Measurements from ENCODE around the gene NME3. TPM values are rescaled to one million over a fixed set of nuclear protein-coding genes. Genes with fewer than 3 reads are reported as not detected.

Gene NME3
- total and polyA plus RNA-seq, 8 donors: 19.9 to 62.9 (median 35.9) TPM

DNA sequence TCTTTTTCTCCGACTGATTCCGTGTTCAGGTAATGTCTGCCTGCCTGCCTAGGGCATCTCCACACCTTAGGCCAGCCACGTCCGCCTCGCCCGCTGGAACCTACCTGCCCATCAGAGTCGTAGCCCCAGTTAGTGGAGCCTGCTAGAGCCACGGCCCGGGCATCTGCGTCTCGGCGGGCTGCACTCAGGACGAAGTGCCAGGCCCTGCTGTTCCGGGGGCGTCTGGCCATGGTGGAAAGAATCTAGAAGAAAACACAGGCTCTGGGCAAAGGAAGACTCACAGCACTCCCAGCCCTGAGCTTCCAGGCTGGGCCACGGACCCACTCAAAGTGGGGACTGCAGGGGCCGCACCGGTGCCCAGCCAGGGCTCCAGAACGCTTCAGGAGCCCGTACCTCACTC is 9.9 kb upstream of the NME3 start:
- TF ChIP-seq, protein P1, sequence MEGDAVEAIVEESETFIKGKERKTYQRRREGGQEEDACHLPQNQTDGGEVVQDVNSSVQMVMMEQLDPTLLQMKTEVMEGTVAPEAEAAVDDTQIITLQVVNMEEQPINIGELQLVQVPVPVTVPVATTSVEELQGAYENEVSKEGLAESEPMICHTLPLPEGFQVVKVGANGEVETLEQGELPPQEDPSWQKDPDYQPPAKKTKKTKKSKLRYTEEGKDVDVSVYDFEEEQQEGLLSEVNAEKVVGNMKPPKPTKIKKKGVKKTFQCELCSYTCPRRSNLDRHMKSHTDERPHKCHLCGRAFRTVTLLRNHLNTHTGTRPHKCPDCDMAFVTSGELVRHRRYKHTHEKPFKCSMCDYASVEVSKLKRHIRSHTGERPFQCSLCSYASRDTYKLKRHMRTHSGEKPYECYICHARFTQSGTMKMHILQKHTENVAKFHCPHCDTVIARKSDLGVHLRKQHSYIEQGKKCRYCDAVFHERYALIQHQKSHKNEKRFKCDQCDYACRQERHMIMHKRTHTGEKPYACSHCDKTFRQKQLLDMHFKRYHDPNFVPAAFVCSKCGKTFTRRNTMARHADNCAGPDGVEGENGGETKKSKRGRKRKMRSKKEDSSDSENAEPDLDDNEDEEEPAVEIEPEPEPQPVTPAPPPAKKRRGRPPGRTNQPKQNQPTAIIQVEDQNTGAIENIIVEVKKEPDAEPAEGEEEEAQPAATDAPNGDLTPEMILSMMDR (IDR thresholded peaks at IDR 0.05): no peak
- peak overlapping the region; percentile 81 to 87 for H3K4me3 ChIP-seq
- peaks cover 0 to 41% of the 10 kb centered on the region in 2 donors for H3K36me3 ChIP-seq
- no peaks in the 10 kb centered on the region for H3K9me3 ChIP-seq
- no peaks in the 10 kb centered on the region for H3K27me3 ChIP-seq
- peak overlapping the region in 1 of 2 donors; percentile 88 for H3K27ac ChIP-seq
- intact Hi-C loops (cut with DNase I): no loop called here
- peaks cover 8 to 39% of the 10 kb centered on the region in 2 donors for H3K4me1 ChIP-seq
- DNase-seq: peak in 1 of 4 donors; percentile 14
- ATAC-seq: no peak

DNA sequence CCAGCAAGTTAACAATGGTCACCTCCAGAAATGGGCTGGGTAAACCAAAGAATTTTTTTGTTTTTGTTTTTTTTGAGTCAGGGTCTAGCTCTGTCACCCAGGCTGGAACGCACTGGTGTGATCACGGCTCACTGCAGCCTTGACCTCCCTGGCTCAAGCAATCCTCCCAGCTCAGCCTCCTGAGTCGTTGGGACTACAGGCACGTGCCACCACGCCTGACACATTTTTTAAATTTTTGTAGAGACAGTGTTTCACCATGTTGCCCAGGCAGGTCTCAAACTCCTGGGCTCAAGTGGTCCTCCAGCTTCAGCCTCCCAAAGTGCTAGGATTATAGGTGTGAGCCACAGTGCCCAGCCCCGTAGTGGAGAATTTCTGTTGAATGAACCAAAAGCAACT is 9.3 kb upstream of the NME3 start:
- Histone ChIP-seq H3K4me3 (no peak overlapping the region), H3K36me3 (peaks cover 0 to 41% of the 10 kb centered on the region in 2 donors), H3K4me1 (peaks cover 8 to 35% of the 10 kb centered on the region in 2 donors), H3K9me3 (no peaks in the 10 kb centered on the region), H3K27ac (no peak overlapping the region), H3K27me3 (no peaks in the 10 kb centered on the region)
- intact Hi-C loops (cut with DNase I): no loop called here
- no peak for ATAC-seq
- TF ChIP-seq, protein P1 (IDR thresholded peaks at IDR 0.05): no peak
- no peak for DNase-seq

DNA sequence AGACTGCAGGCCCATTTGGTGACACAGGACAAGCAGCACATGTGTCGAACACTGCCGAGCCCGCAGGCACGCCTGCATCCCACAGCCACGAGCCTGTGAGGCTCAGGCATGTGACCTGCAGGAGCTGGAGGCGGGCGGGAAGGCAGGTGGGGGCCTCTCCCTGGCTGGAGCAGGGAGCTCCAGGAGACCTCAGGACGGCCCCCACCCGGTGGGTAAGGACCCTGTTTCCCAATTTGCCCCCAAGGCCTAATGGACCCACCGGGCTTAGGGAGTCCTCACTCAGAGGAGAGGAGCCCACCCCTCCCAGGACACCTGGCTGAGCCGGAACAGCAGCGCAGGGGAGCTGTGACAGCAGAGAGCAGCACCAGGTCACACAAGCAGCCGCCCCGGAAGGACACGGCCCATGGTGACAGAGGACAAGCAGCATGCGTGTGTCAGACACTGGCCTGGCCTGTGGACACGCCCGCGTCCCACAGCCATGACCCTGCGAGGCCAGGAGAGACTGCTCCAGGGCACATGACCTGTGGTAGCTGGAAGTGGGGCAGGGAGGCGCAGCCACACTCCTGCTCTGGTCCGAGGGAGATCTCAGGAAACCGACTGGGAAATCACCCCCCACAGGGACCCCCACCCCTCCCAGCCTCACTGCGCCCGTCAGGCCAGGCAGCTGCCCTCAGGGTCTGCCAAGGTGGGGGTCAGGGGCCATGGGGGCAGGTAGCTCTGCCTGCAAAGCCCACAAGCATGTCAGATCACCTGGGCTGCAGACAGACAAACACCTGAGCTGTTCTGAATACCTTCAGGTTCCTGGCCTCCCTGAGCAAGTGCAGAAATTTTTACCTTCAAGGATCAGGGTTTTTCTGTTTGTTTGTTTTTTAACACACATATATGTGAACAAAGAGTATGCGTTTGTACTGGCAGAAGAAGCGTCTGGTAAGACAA is 8.7 kb upstream of the NME3 start:
- H3K4me3 ChIP-seq: no peak overlapping the region
- DNase-seq (no peak), ATAC-seq (no peak)
- H3K4me1 ChIP-seq: peaks cover 8 to 35% of the 10 kb centered on the region in 2 donors
- intact Hi-C loops (cut with DNase I): no loop called here
- no peaks in the 10 kb centered on the region for H3K27me3 ChIP-seq
- no peak overlapping the region for H3K27ac ChIP-seq
- TF ChIP-seq, protein P1 (IDR thresholded peaks at IDR 0.05): no peak
- peaks cover 0 to 47% of the 10 kb centered on the region in 2 donors for H3K36me3 ChIP-seq
- no peaks in the 10 kb centered on the region for H3K9me3 ChIP-seq

DNA sequence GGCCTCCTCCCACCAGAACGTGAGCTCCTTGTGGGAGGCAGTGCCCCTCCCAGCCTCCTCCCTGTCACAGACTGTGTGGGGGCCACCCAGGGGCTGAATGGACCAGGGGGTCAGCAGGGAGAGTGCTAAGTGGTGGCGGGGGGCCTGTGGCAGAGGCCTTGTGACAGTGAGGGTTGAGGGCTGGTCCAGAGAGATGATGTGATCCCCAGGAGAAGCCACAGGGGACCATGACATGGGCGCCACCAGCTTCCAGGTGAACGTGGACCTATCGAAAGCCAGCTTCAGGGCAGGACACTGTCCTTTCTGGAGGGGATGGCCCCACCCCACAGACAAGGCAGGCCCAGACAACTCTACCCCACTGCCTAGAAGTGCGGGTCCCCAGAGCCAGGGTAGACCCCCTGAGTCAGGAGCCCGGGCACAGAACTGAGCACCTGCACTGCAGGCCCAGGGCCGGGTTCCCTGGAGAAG is 7.9 kb upstream of the NME3 start:
- Histone ChIP-seq H3K27ac (no peak overlapping the region), H3K9me3 (no peaks in the 10 kb centered on the region), H3K4me1 (peaks cover 12 to 35% of the 10 kb centered on the region in 2 donors), H3K27me3 (no peaks in the 10 kb centered on the region), H3K4me3 (no peak overlapping the region), H3K36me3 (peaks cover 0 to 50% of the 10 kb centered on the region in 2 donors)
- intact Hi-C loops (cut with DNase I): no loop called here
- no peak for ATAC-seq
- TF ChIP-seq, protein P1 (IDR thresholded peaks at IDR 0.05): no peak
- no peak for DNase-seq

Data from left lung (tissue), 10 donors.